T-helper 1 cell (primary cell): ENCODE measurements around the gene GAS2L2.
"Not testable (repeated sequence)": the region's sequence is repeated elsewhere in the genome, so short reads cannot be mapped to it uniquely, and the experiment has no call there.

ENCODE experiments used
- DNase-seq, 5 donors: peaks; one replicate each; pipeline ENCODE4 v3.0.0-alpha.2; 2012 to 2020

Gene GAS2L2

GRCh38 chr17:35726127-35726952 is 26.7 kb downstream of the GAS2L2 start:
- no peak for DNase-seq

- no peak for DNase-seq
Measured at GRCh38 chr17:35725802-35726126, 27.3 kb downstream of the GAS2L2 start.

- DNase-seq = no peak
Measured at GRCh38 chr17:35725058-35725457, 28.0 kb downstream of the GAS2L2 start.

- DNase-seq = no peak
Measured at GRCh38 chr17:35723735-35724134, 29.3 kb downstream of the GAS2L2 start.

- DNase-seq = no peak
Measured at GRCh38 chr17:35717475-35717874, 35.6 kb downstream of the GAS2L2 start.

- DNase-seq = no peak
Measured at GRCh38 chr17:35716897-35717465, 36.1 kb downstream of the GAS2L2 start.

GRCh38 chr17:35716173-35716572 is 36.9 kb downstream of the GAS2L2 start:
- DNase-seq = no peak

- no peak for DNase-seq
Measured at GRCh38 chr17:35715416-35715815, 37.6 kb downstream of the GAS2L2 start.

GRCh38 chr17:35714988-35715387 is 38.1 kb downstream of the GAS2L2 start:
- no peak for DNase-seq

GRCh38 chr17:35713069-35713728 is 39.8 kb downstream of the GAS2L2 start:
- no peak for DNase-seq

GRCh38 chr17:35710950-35711349 is 42.1 kb downstream of the GAS2L2 start:
- DNase-seq = no peak

- DNase-seq = no peak
Measured at GRCh38 chr17:35709874-35710273, 43.2 kb downstream of the GAS2L2 start.

- DNase-seq = no peak
Measured at GRCh38 chr17:35708951-35709350, 44.1 kb downstream of the GAS2L2 start.

- no peak for DNase-seq
Measured at GRCh38 chr17:35708149-35708548, 44.9 kb downstream of the GAS2L2 start.

GRCh38 chr17:35705705-35706104 is 47.3 kb downstream of the GAS2L2 start:
- no peak for DNase-seq

- DNase-seq = no peak
Measured at GRCh38 chr17:35705230-35705629, 47.8 kb downstream of the GAS2L2 start.

- DNase-seq = not testable (repeated sequence)
Measured at GRCh38 chr17:35703308-35703707, 49.7 kb downstream of the GAS2L2 start.

GRCh38 chr17:35701491-35701890 is 51.5 kb downstream of the GAS2L2 start:
- DNase-seq = no peak

- DNase-seq = no peak
Measured at GRCh38 chr17:35700150-35700549, 52.9 kb downstream of the GAS2L2 start.

GRCh38 chr17:35698800-35699199 is 54.2 kb downstream of the GAS2L2 start:
- no peak for DNase-seq

- no peak for DNase-seq
Measured at GRCh38 chr17:35695613-35696012, 57.4 kb downstream of the GAS2L2 start.

GRCh38 chr17:35694906-35695305 is 58.1 kb downstream of the GAS2L2 start:
- DNase-seq = no peak
